Dendritic cell treated with granulocyte-macrophage colony-stimulating factor and Interleukin-4, amounts not matched to agents 40 ng/mL and 50 ng/mL, for 4 days (primary cell): ENCODE results near the gene MGAT1.

Experiments used
- H3K27ac Mint-ChIP-seq: one replicate; pipeline ENCODE4 v1.8.0; 2022; ENCODE audit warnings: mild to moderate bottlenecking, mixed read lengths
- H3K27me3 Mint-ChIP-seq: one replicate; pipeline ENCODE4 v1.8.0; 2022; ENCODE audit warnings: mild to moderate bottlenecking, mixed read lengths
- H3K36me3 Mint-ChIP-seq: one replicate; pipeline ENCODE4 v1.8.0; 2022; ENCODE audit warnings: low read depth, mixed read lengths
- H3K4me1 Mint-ChIP-seq: one replicate; pipeline ENCODE4 v1.8.0; 2022; ENCODE audit warnings: low read depth, mixed read lengths
- H3K4me3 Mint-ChIP-seq: one replicate; pipeline ENCODE4 v1.8.0; 2022; ENCODE audit warnings: mild to moderate bottlenecking, moderate library complexity, mixed read lengths
- H3K9me3 Mint-ChIP-seq: one replicate; pipeline ENCODE4 v1.8.0; 2022; ENCODE audit warnings: mixed read lengths
- intact Hi-C: fragments of 100-400 bp; cut with micrococcal nuclease; formaldehyde crosslinking; loops from one replicate; pipeline ENCODE4 v1.15.0; 2022

MGAT1 gene

GRCh38 chr5:180817893-180818674 is 15.5 kb upstream of the MGAT1 start:
- H3K4me3 Mint-ChIP-seq, result peak overlapping the region; percentile 50
- no peaks in the 10 kb centered on the region for H3K27me3 Mint-ChIP-seq
- no peaks in the 10 kb centered on the region for H3K9me3 Mint-ChIP-seq
- H3K4me1 Mint-ChIP-seq, result peaks cover 73% of the 10 kb centered on the region
- H3K27ac Mint-ChIP-seq, result peak overlapping the region; percentile 91
- H3K36me3 Mint-ChIP-seq, result peaks cover 24% of the 10 kb centered on the region
- intact Hi-C loops, result loop anchor here (5.0 kb wide), 1 partner anchor 44 kb away; the partner anchor contains the start of gene ZFP62

GRCh38 chr5:180816608-180817534 is 14.3 kb upstream of the MGAT1 start:
- no peaks in the 10 kb centered on the region for H3K27me3 Mint-ChIP-seq
- peaks cover 77% of the 10 kb centered on the region for H3K4me1 Mint-ChIP-seq
- H3K36me3 Mint-ChIP-seq, result peaks cover 35% of the 10 kb centered on the region
- H3K9me3 Mint-ChIP-seq, result no peaks in the 10 kb centered on the region
- peak overlapping the region; percentile 11 for H3K4me3 Mint-ChIP-seq
- H3K27ac Mint-ChIP-seq, result peak overlapping the region; percentile 91
- intact Hi-C loops, result loop anchor here (5.0 kb wide), 1 partner anchor 45 kb away; the partner anchor contains the start of gene ZFP62

- intact Hi-C loops, result loop anchor here (2.0 to 5.0 kb wide), 2 partner anchors 15 to 47 kb away; partner anchors contain the start of gene ZFP62
- H3K9me3 Mint-ChIP-seq, result no peaks in the 10 kb centered on the region
- peak overlapping the region; percentile 85 for H3K4me3 Mint-ChIP-seq
- H3K4me1 Mint-ChIP-seq, result peaks cover 79% of the 10 kb centered on the region
- H3K27ac Mint-ChIP-seq, result peak overlapping the region; percentile 97
- peaks cover 47% of the 10 kb centered on the region for H3K36me3 Mint-ChIP-seq
- H3K27me3 Mint-ChIP-seq, result no peaks in the 10 kb centered on the region
Observed at GRCh38 chr5:180815293-180815917, 12.8 kb upstream of the MGAT1 start.

GRCh38 chr5:180813420-180813819 is 10.8 kb upstream of the MGAT1 start:
- peaks cover 65% of the 10 kb centered on the region for H3K36me3 Mint-ChIP-seq
- peak overlapping the region; percentile 85 for H3K4me3 Mint-ChIP-seq
- H3K4me1 Mint-ChIP-seq, result peaks cover 81% of the 10 kb centered on the region
- no peaks in the 10 kb centered on the region for H3K9me3 Mint-ChIP-seq
- H3K27ac Mint-ChIP-seq, result peak overlapping the region; percentile 97
- intact Hi-C loops, result no loop called here
- H3K27me3 Mint-ChIP-seq, result no peaks in the 10 kb centered on the region

- no peaks in the 10 kb centered on the region for H3K9me3 Mint-ChIP-seq
- no peaks in the 10 kb centered on the region for H3K27me3 Mint-ChIP-seq
- H3K4me1 Mint-ChIP-seq, result peaks cover 82% of the 10 kb centered on the region
- intact Hi-C loops, result no loop called here
- H3K4me3 Mint-ChIP-seq, result peak overlapping the region; percentile 94
- peak overlapping the region; percentile 97 for H3K27ac Mint-ChIP-seq
- peaks cover 82% of the 10 kb centered on the region for H3K36me3 Mint-ChIP-seq
Observed at GRCh38 chr5:180811623-180812124, 9.1 kb upstream of the MGAT1 start.

- H3K36me3 Mint-ChIP-seq, result peaks cover 88% of the 10 kb centered on the region
- H3K4me1 Mint-ChIP-seq, result peaks cover 84% of the 10 kb centered on the region
- intact Hi-C loops, result no loop called here
- H3K4me3 Mint-ChIP-seq, result peak overlapping the region; percentile 94
- no peaks in the 10 kb centered on the region for H3K9me3 Mint-ChIP-seq
- no peaks in the 10 kb centered on the region for H3K27me3 Mint-ChIP-seq
- H3K27ac Mint-ChIP-seq, result peak overlapping the region; percentile 97
Observed at GRCh38 chr5:180810959-180811622, 8.5 kb upstream of the MGAT1 start.

- Mint-ChIP-seq H3K27ac (peak overlapping the region; percentile 97), H3K4me1 (peaks cover 88% of the 10 kb centered on the region), H3K4me3 (peak overlapping the region; percentile 94), H3K27me3 (no peaks in the 10 kb centered on the region), H3K9me3 (no peaks in the 10 kb centered on the region), H3K36me3 (peaks cover 85% of the 10 kb centered on the region)
- intact Hi-C loops, result no loop called here
Observed at GRCh38 chr5:180810210-180810958, 7.8 kb upstream of the MGAT1 start.

- H3K4me3 Mint-ChIP-seq, result peak overlapping the region; percentile 94
- peaks cover 86% of the 10 kb centered on the region for H3K36me3 Mint-ChIP-seq
- no peaks in the 10 kb centered on the region for H3K9me3 Mint-ChIP-seq
- H3K27ac Mint-ChIP-seq, result peak overlapping the region; percentile 97
- no peaks in the 10 kb centered on the region for H3K27me3 Mint-ChIP-seq
- intact Hi-C loops, result loop anchor here (10.0 kb wide), 1 partner anchor 435 kb away; the partner anchor contains the start of gene RACK1
- peaks cover 89% of the 10 kb centered on the region for H3K4me1 Mint-ChIP-seq
Observed at GRCh38 chr5:180809403-180810209, 7.0 kb upstream of the MGAT1 start.

- intact Hi-C loops, result loop anchor here (10.0 kb wide), 1 partner anchor 436 kb away; the partner anchor contains the start of gene RACK1
- Mint-ChIP-seq H3K4me1 (peaks cover 87% of the 10 kb centered on the region), H3K9me3 (no peaks in the 10 kb centered on the region), H3K36me3 (peaks cover 86% of the 10 kb centered on the region), H3K4me3 (peak overlapping the region; percentile 94), H3K27ac (peak overlapping the region; percentile 97), H3K27me3 (no peaks in the 10 kb centered on the region)
Observed at GRCh38 chr5:180808461-180809000, 5.9 kb upstream of the MGAT1 start.

- Mint-ChIP-seq H3K27ac (peak overlapping the region; percentile 97), H3K27me3 (no peaks in the 10 kb centered on the region), H3K36me3 (peaks cover 86% of the 10 kb centered on the region), H3K9me3 (no peaks in the 10 kb centered on the region), H3K4me1 (peaks cover 80% of the 10 kb centered on the region), H3K4me3 (peak overlapping the region; percentile 94)
- intact Hi-C loops, result loop anchor here (10.0 kb wide), 1 partner anchor 437 kb away; the partner anchor contains the start of gene RACK1
Observed at GRCh38 chr5:180807654-180808414, 5.2 kb upstream of the MGAT1 start.

GRCh38 chr5:180807046-180807445 is 4.4 kb upstream of the MGAT1 start:
- Mint-ChIP-seq H3K27me3 (no peaks in the 10 kb centered on the region), H3K4me1 (peaks cover 74% of the 10 kb centered on the region), H3K9me3 (no peaks in the 10 kb centered on the region), H3K27ac (peak overlapping the region; percentile 97), H3K4me3 (peak overlapping the region; percentile 94), H3K36me3 (peaks cover 87% of the 10 kb centered on the region)
- intact Hi-C loops, result loop anchor here (10.0 kb wide), 1 partner anchor 438 kb away; the partner anchor contains the start of gene RACK1
